WTC11 (cell line): ENCODE measurements around the gene STAM2. TPM values are rescaled to one million over a fixed set of nuclear protein-coding genes. Genes with fewer than 3 reads are reported as not detected.

Experiments used
- ATAC-seq: fragments of 200-7000 bp; cut with Tn5 transposase; 2 replicates; pipeline ENCODE4 v1.10.0; 2021; ENCODE audit warnings: mild to moderate bottlenecking, moderate library complexity
- CTCF ChIA-PET: fragments of 300-600 bp; sonication (Branson Sonifier 250); formaldehyde crosslinking; loops from one replicate; lab custom pipeline; 2021; ENCODE audit warnings: antibody characterized with exemption; lab: Charles Lee
- POLR2A ChIA-PET: fragments of 350-600 bp; sonication (Branson Sonifier 250); formaldehyde crosslinking; loops from one replicate; lab custom pipeline; 2021; ENCODE audit warnings: antibody characterized with exemption; lab: Charles Lee
- DNase-seq: peaks from one replicate; pipeline ENCODE4 v3.0.0; 2021; ENCODE audit warnings: low spot score
- H3K27ac Mint-ChIP-seq: 2 replicates; pipeline ENCODE4 v1.8.0; 2021; ENCODE audit warnings: mixed read lengths
- H3K27me3 Mint-ChIP-seq: 2 replicates; pipeline ENCODE4 v1.8.0; 2021; ENCODE audit warnings: low read depth, mild to moderate bottlenecking, moderate library complexity, mixed read lengths
- H3K36me3 Mint-ChIP-seq: 2 replicates; pipeline ENCODE4 v1.8.0; 2021; ENCODE audit warnings: mixed read lengths
- H3K4me1 Mint-ChIP-seq: 2 replicates; pipeline ENCODE4 v1.8.0; 2022; ENCODE audit warnings: mixed read lengths
- H3K4me3 Mint-ChIP-seq: 2 replicates; pipeline ENCODE4 v1.8.0; 2021; ENCODE audit warnings: mild to moderate bottlenecking, moderate library complexity, mixed read lengths
- H3K9me3 Mint-ChIP-seq: 2 replicates; pipeline ENCODE4 v1.8.0; 2021; ENCODE audit warnings: mixed read lengths
- ETV6 ChIP-seq: sonication (generic); formaldehyde crosslinking; IDR thresholded peaks from 2 replicates; pipeline ENCODE4 v1.8.1; 2022; ENCODE audit warnings: mild to moderate bottlenecking, missing genetic modification reagents
- HMGA2 ChIP-seq: fragments of 250-450 bp; sonication (Bioruptor Pico); IDR thresholded peaks from 2 replicates; pipeline ENCODE4 v1.4.0; 2021; ENCODE audit warnings: mild to moderate bottlenecking, moderate library complexity
- IRF2 ChIP-seq: sonication (generic); formaldehyde crosslinking; IDR thresholded peaks from 2 replicates; pipeline ENCODE4 v1.8.0; 2022; ENCODE audit warnings: low read depth, missing genetic modification reagents, borderline replicate concordance
- MLX ChIP-seq: sonication (generic); formaldehyde crosslinking; IDR thresholded peaks from 2 replicates; pipeline ENCODE4 v1.8.1; 2023; ENCODE audit warnings: mild to moderate bottlenecking, missing genetic modification reagents, moderate library complexity
- NFE2L1 ChIP-seq: sonication (generic); formaldehyde crosslinking; IDR thresholded peaks from 2 replicates; pipeline ENCODE4 v1.8.1; 2023; ENCODE audit warnings: missing genetic modification reagents
- NFYB ChIP-seq: sonication (generic); formaldehyde crosslinking; conservative IDR thresholded peaks from 2 replicates; pipeline ENCODE4 v1.8.0; 2022; ENCODE audit warnings: low read depth, missing genetic modification reagents
- NR1H2 ChIP-seq: sonication (generic); formaldehyde crosslinking; IDR thresholded peaks from 2 replicates; pipeline ENCODE4 v1.9.0; 2021; ENCODE audit warnings: mild to moderate bottlenecking, moderate library complexity, missing genetic modification reagents
- NR2C2 ChIP-seq: sonication (generic); formaldehyde crosslinking; IDR thresholded peaks from 2 replicates; pipeline ENCODE4 v1.8.0; 2022; ENCODE audit warnings: mild to moderate bottlenecking, missing genetic modification reagents
- NR3C1 ChIP-seq: sonication (generic); formaldehyde crosslinking; conservative IDR thresholded peaks from 2 replicates; pipeline ENCODE4 v1.8.1; 2023; ENCODE audit warnings: low read depth, mild to moderate bottlenecking, missing genetic modification reagents
- RELA ChIP-seq: sonication (generic); formaldehyde crosslinking; IDR thresholded peaks from 2 replicates; pipeline ENCODE4 v1.8.1; 2022; ENCODE audit warnings: missing genetic modification reagents, mild to moderate bottlenecking, borderline replicate concordance
- SP1 ChIP-seq: sonication (generic); formaldehyde crosslinking; conservative IDR thresholded peaks from 2 replicates; pipeline ENCODE4 v1.8.1; 2022; ENCODE audit warnings: missing genetic modification reagents
- TCF7 ChIP-seq: sonication (generic); formaldehyde crosslinking; IDR thresholded peaks from 2 replicates; pipeline ENCODE4 v1.8.0; 2022; ENCODE audit warnings: mild to moderate bottlenecking, low read depth, missing genetic modification reagents, moderate library complexity
- TEAD4 ChIP-seq: sonication (generic); formaldehyde crosslinking; IDR thresholded peaks from 2 replicates; pipeline ENCODE4 v1.8.0; 2022; ENCODE audit warnings: mild to moderate bottlenecking, missing genetic modification reagents
- ZBTB43 ChIP-seq: sonication (generic); formaldehyde crosslinking; IDR thresholded peaks from 2 replicates; pipeline ENCODE4 v1.8.1; 2023; ENCODE audit warnings: mild to moderate bottlenecking, missing genetic modification reagents
- ZNF219 ChIP-seq: sonication (generic); formaldehyde crosslinking; IDR thresholded peaks from 2 replicates; pipeline ENCODE4 v1.8.0; 2023; ENCODE audit warnings: missing genetic modification reagents, mild to moderate bottlenecking, borderline replicate concordance
- ZNF263 ChIP-seq: sonication (generic); formaldehyde crosslinking; IDR thresholded peaks from 2 replicates; pipeline ENCODE4 v1.8.1; 2022; ENCODE audit warnings: low read depth, mild to moderate bottlenecking, moderate library complexity, missing genetic modification reagents
- ZNF396 ChIP-seq: fragments of 250-450 bp; sonication (Bioruptor Pico); IDR thresholded peaks from 2 replicates; pipeline ENCODE4 v1.8.0; 2021; ENCODE audit warnings: mild to moderate bottlenecking, moderate library complexity, borderline replicate concordance
- ZNF423 ChIP-seq: fragments of 250-450 bp; sonication (Bioruptor Pico); IDR thresholded peaks from 2 replicates; pipeline ENCODE4 v2.1.2; 2022; ENCODE audit warnings: mild to moderate bottlenecking, moderate library complexity
- total RNA-seq: library from RNA; stranded (reverse); gene quantifications from 3 replicates; pipeline ENCODE4 v1.2.3, GENCODE V29; 2021
- TF ChIP-seq, protein P1 (sequence below): fragments of 250-450 bp; sonication (Bioruptor Pico); conservative IDR thresholded peaks from 2 replicates; pipeline ENCODE4 v1.9.0; 2021; ENCODE audit warnings: mild to moderate bottlenecking
- TF ChIP-seq, protein P2 (sequence below): fragments of 250-450 bp; sonication (Bioruptor Pico); IDR thresholded peaks from 2 replicates; pipeline ENCODE4 v1.9.0; 2021; ENCODE audit warnings: mild to moderate bottlenecking, borderline replicate concordance
- TF ChIP-seq, protein P3 (sequence below): sonication (generic); formaldehyde crosslinking; IDR thresholded peaks from 2 replicates; pipeline ENCODE4 v1.8.1; 2023; ENCODE audit warnings: mild to moderate bottlenecking, moderate library complexity, missing genetic modification reagents
- TF ChIP-seq, protein P4 (sequence below): fragments of 250-450 bp; sonication (Bioruptor Pico); IDR thresholded peaks from 2 replicates; pipeline ENCODE4 v1.9.0; 2021; ENCODE audit warnings: moderate library complexity, mild to moderate bottlenecking, inconsistent platforms, borderline replicate concordance
- TF ChIP-seq, protein P5 (sequence below): fragments of 250-450 bp; sonication (Bioruptor Pico); IDR thresholded peaks from 2 replicates; pipeline ENCODE4 v1.8.0; 2021; ENCODE audit warnings: mild to moderate bottlenecking

The STAM2 gene
- total RNA-seq, 1 experiment from 2014 or later = 9.0 TPM

GRCh38 chr2:152072011-152072410 is 103.6 kb downstream of the STAM2 start (continued):
- TF ChIP-seq MLX (CRISPR knock-in tag) = no peak
- no peak for TF ChIP-seq ZNF396 (CRISPR knock-in tag)
- TF ChIP-seq, protein P1, sequence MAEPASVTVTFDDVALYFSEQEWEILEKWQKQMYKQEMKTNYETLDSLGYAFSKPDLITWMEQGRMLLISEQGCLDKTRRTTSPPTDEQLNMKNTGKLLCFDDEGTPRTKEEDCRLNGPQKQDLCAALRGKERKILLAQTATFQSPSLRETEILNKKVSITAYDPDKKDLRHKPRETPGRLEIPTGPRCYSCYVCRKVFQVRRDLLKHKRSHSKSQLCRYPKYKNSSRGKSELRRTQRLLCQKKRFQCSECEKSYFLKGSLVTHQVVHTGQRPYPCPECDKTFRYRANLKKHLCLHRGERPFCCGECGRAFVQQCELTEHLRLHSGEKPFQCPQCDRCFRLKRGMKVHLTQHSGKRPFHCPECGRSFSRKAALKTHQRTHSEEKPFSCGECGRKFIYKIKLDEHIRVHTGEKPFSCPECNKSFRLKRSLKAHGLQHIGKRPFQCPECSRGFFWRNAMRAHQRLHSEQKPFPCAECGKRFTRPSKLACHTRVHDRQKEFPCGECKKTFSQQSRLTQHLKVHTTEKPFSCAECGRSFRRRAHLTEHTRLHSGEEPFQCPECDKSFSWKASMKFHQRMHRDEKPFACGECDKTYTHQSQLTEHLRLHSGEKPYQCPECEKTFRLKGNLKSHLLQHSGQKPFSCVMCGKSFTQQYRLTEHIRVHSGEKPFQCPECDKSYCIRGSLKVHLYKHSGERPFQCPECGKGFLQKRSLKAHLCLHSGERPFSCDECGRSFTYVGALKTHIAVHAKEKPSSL (CRISPR knock-in tag) = no peak

DNA sequence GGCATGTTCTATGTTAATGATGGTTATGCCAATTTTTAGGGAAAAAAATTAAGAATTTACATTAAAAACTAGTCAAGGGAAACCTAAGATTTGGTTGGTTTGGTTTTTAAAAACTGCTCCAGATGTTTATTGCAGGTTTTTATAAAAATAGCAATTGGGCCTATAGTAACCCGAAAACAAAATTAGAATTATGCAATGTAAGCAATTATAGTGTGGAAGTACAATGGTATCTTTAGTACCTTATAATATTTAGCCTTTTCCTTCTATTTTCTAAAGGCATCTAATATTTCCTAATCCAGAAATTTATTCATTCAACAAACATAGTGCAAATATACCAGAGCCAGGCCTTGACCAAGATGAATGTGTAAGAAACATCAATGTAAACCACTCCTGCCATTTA is 104.0 kb downstream of the STAM2 start:
- Mint-ChIP-seq H3K9me3 (peaks cover 4% of the 10 kb centered on the region; the same call in 1 of the 2 replicates), H3K27ac (no peak overlapping the region), H3K4me1 (peaks cover 15% of the 10 kb centered on the region), H3K27me3 (no peaks in the 10 kb centered on the region; the same call in 1 of the 2 replicates), H3K4me3 (no peak overlapping the region), H3K36me3 (no peaks in the 10 kb centered on the region)
- DNase-seq (no peak), ATAC-seq (no peak)
- TF ChIP-seq ZBTB43 (CRISPR knock-in tag) (no peak), TEAD4 (no peak), HMGA2 (no peak), NFYB (CRISPR knock-in tag) (no peak), ZNF219 (CRISPR knock-in tag) (no peak), IRF2 (CRISPR knock-in tag) (no peak), ZNF423 (CRISPR knock-in tag) (no peak)
- TF ChIP-seq, protein P2, sequence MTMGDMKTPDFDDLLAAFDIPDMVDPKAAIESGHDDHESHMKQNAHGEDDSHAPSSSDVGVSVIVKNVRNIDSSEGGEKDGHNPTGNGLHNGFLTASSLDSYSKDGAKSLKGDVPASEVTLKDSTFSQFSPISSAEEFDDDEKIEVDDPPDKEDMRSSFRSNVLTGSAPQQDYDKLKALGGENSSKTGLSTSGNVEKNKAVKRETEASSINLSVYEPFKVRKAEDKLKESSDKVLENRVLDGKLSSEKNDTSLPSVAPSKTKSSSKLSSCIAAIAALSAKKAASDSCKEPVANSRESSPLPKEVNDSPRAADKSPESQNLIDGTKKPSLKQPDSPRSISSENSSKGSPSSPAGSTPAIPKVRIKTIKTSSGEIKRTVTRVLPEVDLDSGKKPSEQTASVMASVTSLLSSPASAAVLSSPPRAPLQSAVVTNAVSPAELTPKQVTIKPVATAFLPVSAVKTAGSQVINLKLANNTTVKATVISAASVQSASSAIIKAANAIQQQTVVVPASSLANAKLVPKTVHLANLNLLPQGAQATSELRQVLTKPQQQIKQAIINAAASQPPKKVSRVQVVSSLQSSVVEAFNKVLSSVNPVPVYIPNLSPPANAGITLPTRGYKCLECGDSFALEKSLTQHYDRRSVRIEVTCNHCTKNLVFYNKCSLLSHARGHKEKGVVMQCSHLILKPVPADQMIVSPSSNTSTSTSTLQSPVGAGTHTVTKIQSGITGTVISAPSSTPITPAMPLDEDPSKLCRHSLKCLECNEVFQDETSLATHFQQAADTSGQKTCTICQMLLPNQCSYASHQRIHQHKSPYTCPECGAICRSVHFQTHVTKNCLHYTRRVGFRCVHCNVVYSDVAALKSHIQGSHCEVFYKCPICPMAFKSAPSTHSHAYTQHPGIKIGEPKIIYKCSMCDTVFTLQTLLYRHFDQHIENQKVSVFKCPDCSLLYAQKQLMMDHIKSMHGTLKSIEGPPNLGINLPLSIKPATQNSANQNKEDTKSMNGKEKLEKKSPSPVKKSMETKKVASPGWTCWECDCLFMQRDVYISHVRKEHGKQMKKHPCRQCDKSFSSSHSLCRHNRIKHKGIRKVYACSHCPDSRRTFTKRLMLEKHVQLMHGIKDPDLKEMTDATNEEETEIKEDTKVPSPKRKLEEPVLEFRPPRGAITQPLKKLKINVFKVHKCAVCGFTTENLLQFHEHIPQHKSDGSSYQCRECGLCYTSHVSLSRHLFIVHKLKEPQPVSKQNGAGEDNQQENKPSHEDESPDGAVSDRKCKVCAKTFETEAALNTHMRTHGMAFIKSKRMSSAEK = no peak
- ChIA-PET POLR2A (no interaction called here), CTCF (no interaction called here)

DNA sequence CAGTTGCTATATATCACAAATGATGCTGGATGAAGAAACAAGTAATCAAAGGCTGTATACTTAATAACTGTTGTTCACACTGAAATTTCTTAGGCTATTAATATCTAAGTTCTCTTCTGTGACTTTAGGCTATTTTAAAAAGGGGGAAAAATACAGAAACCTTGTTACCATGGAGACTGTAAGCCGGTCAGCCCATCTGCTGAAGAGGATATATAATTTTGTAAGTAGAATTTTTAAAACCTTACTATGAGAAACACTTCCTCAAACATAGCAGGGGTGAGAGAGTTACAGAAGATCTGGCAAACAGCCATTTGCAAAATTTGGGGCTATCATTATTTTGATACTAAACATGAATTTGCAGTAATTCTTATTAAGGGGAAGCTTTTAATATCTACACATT is 104.5 kb downstream of the STAM2 start:
- no peaks in the 10 kb centered on the region; the same call in 1 of the 2 replicates for H3K27me3 Mint-ChIP-seq
- peaks cover 16% of the 10 kb centered on the region for H3K4me1 Mint-ChIP-seq
- POLR2A ChIA-PET = no interaction called here
- DNase-seq (no peak), ATAC-seq (no peak)
- H3K27ac Mint-ChIP-seq = no peak overlapping the region
- no peak overlapping the region for H3K4me3 Mint-ChIP-seq
- peaks cover 5% of the 10 kb centered on the region for H3K9me3 Mint-ChIP-seq
- CTCF ChIA-PET = no interaction called here
- H3K36me3 Mint-ChIP-seq = no peaks in the 10 kb centered on the region
- TF ChIP-seq NR3C1 (no peak), ZNF263 (no peak), RELA (no peak), NR1H2 (no peak), NFE2L1 (CRISPR knock-in tag) (no peak), ETV6 (no peak), TCF7 (CRISPR knock-in tag) (no peak), NR2C2 (CRISPR knock-in tag) (no peak), SP1 (CRISPR knock-in tag) (no peak)
- TF ChIP-seq, protein P3, sequence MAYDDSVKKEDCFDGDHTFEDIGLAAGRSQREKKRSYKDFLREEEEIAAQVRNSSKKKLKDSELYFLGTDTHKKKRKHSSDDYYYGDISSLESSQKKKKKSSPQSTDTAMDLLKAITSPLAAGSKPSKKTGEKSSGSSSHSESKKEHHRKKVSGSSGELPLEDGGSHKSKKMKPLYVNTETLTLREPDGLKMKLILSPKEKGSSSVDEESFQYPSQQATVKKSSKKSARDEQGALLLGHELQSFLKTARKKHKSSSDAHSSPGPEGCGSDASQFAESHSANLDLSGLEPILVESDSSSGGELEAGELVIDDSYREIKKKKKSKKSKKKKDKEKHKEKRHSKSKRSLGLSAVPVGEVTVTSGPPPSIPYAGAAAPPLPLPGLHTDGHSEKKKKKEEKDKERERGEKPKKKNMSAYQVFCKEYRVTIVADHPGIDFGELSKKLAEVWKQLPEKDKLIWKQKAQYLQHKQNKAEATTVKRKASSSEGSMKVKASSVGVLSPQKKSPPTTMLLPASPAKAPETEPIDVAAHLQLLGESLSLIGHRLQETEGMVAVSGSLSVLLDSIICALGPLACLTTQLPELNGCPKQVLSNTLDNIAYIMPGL (CRISPR knock-in tag) = no peak
- TF ChIP-seq, protein P4, sequence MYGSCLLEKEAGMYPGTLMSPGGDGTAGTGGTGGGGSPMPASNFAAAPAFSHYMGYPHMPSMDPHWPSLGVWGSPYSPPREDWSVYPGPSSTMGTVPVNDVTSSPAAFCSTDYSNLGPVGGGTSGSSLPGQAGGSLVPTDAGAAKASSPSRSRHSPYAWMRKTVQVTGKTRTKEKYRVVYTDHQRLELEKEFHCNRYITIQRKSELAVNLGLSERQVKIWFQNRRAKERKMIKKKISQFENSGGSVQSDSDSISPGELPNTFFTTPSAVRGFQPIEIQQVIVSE (CRISPR knock-in tag) = no peak
- TF ChIP-seq, protein P5, sequence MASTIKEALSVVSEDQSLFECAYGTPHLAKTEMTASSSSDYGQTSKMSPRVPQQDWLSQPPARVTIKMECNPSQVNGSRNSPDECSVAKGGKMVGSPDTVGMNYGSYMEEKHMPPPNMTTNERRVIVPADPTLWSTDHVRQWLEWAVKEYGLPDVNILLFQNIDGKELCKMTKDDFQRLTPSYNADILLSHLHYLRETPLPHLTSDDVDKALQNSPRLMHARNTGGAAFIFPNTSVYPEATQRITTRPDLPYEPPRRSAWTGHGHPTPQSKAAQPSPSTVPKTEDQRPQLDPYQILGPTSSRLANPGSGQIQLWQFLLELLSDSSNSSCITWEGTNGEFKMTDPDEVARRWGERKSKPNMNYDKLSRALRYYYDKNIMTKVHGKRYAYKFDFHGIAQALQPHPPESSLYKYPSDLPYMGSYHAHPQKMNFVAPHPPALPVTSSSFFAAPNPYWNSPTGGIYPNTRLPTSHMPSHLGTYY (CRISPR knock-in tag) = no peak
